Erythroblast (primary cell): Measurements from ENCODE around the gene ZNF688.
A peak's percentile ranks its signal among the peaks of the same experiment; 100 is the strongest.
"Not testable (repeated sequence)": the region's sequence is repeated elsewhere in the genome, so short reads cannot be mapped to it uniquely, and the experiment has no call there.

Experiments used
- DNase-seq, 2 experiments: peaks; one replicate each; lab custom pipeline; 2025; lab: John Stamatoyannopoulos, UW
- GATA1 ChIP-seq: IDR thresholded peaks from 2 replicates; pipeline ENCODE4 v1.6.1; 2011; ENCODE audit warnings: low read depth, mild to moderate bottlenecking, control low read depth, low read length, moderate library complexity
- POLR2A ChIP-seq: IDR thresholded peaks from 2 replicates; pipeline ENCODE4 v1.6.1; 2011; ENCODE audit warnings: mild to moderate bottlenecking, low read length

Gene ZNF688

GRCh38 chr16:30602616-30603277 is 31.2 kb upstream of the ZNF688 start:
- no peak for DNase-seq
- TF ChIP-seq GATA1 (no peak), POLR2A (peak; percentile 11)

- no peak for TF ChIP-seq POLR2A
- no peak for TF ChIP-seq GATA1
- no peak for DNase-seq
These were observed 30.5 kb upstream of the ZNF688 start for GRCh38 chr16:30601966-30602365.

DNA sequence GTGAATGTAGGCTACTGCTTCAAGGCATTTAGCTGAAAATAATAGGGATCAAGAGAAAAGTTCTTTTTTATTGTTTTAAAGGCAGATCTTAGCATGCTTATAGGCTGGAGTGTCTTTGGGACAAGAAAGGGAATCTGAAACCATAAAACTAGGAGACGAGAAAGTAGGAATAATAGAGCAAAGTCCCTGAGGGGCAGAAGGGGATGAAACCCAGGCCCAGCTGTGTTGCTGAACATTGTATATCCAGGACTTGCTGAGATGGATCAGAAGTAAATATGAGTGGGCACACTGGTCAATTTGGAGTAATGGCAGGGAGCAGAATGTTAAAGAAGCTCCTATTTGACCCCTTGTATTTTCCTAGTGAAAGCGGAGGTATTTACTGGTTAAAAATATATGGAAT is 29.4 kb upstream of the ZNF688 start:
- TF ChIP-seq POLR2A (no peak), GATA1 (no peak)
- DNase-seq = no peak

- TF ChIP-seq POLR2A = no peak
- no peak for TF ChIP-seq GATA1
- DNase-seq = no peak
These were observed 28.7 kb upstream of the ZNF688 start for GRCh38 chr16:30600215-30600614.

DNA sequence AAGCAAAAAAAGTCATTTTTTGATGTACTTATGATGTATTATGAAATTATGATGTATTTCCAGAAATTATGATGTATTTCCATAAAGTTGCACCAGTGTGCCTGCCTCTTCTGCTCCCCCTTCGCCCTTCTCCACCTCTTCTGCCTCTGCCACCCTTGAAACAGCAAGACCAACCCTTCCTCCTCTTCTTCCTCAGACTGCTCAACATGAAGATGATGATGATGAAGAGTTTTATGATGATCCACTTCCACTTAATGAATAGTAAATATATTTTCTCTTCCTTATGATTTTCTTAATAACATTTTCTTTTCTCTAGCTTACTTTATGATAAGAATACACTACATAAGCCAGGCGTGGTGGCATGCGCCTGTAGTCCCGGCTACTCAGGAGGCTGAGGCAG is 21.4 kb upstream of the ZNF688 start:
- no peak for TF ChIP-seq POLR2A
- TF ChIP-seq GATA1 = no peak
- no peak for DNase-seq

- not testable (repeated sequence) for DNase-seq
These were observed 19.4 kb upstream of the ZNF688 start for GRCh38 chr16:30590869-30591268.

GRCh38 chr16:30589582-30589981 is 18.1 kb upstream of the ZNF688 start:
- not testable (repeated sequence) for DNase-seq

GRCh38 chr16:30588651-30589050 is 17.1 kb upstream of the ZNF688 start:
- no peak for TF ChIP-seq GATA1
- no peak for TF ChIP-seq POLR2A
- no peak for DNase-seq

GRCh38 chr16:30585400-30586191 is 14.1 kb upstream of the ZNF688 start, which contains the start of gene ZNF785:
Gene ZNF785 (minus strand): TSS chr16:30585697. CDS start chr16:30585611, 86 bp downstream.
- no peak for TF ChIP-seq GATA1
- peak; percentile 76 for TF ChIP-seq POLR2A
- DNase-seq = peak; percentile 97 to 98

DNA sequence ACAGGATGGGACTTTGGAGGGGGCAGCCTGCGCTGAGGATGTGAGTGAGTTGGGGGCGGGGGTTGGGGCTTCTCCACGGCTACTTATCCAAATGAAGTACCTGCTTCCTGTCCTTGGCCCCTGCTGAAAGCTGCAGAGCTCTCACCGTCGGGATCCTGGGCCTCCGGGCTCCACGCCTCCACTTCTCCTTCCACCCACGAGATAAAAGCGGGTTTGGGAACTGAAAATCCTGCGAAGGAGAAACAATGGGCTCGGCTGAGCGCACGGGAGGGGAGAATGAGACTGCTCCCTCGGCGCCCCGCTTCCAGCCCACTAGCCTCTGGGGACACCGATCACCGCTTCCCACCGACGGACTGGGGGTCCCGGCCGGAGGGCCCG is 13.5 kb upstream of the ZNF688 start:
- no peak for TF ChIP-seq POLR2A
- DNase-seq = no peak

DNA sequence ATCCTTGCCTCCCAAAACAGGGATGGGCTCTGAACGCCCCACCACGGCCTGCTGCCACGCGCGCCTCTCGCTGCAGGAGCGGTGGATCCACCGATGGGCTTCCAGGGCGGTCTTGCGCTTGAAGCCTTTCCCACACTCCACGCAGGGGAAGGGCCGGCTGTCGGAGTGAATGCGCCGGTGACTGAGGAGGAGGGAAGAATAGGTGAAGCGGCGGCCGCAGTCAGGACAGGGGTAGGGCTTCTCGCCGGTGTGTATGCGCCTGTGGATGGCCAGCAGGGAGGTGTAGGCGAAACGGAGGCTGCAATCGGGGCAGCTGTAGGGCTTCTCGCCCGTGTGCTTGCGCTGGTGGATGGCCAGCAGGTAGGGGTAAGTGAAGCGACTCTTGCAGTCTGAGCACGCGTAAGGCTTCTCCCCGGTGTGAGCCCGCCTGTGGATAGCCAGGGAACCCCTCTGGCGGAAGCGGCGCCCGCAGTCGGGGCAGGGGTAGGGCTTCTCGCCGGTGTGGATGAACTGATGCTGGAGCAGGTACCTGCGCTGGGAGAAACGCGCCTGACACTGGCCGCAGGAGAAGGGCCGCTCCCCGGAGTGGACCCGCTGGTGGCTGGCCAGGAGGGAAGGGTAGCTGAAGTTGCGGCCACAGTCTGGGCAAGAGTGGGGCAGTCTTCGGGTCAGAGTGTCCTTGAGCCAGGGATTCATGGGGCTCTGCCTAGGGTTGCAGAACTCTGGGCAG is 11.3 kb upstream of the ZNF688 start:
- DNase-seq = no peak
- TF ChIP-seq GATA1 (no peak), POLR2A (no peak)

- no peak for DNase-seq
- TF ChIP-seq POLR2A (no peak), GATA1 (no peak)
These were observed 9.9 kb upstream of the ZNF688 start for GRCh38 chr16:30581457-30581856.

DNA sequence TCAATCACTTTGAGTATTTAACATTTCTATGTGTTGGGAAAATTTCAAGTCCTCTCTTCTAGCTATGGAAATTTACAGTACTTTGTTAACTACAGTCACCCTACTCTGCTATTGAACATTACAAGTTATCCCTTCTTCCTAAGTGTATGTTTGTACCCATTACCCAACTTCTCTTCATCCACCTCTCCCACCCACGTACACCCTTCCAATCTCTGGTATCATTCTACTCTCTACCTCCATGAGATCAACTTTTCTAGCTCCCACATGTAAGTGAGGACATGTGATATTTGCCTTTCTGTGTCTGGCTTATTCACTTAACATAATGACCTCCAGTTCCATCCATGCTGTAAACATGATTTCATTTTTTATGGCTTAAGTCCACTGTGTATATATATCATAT is 3.2 kb upstream of the ZNF688 start:
- DNase-seq = no peak
- TF ChIP-seq POLR2A = no peak
- TF ChIP-seq GATA1 = no peak
